OCI-M2 (cell line): ENCODE measurements around the gene DOCK2.

Experiments
- DNase-seq: peaks from one replicate; lab custom pipeline; 2025; ENCODE audit not compliant: unreplicated experiment; lab: John Stamatoyannopoulos, UW

The DOCK2 gene

GRCh38 chr5:169970911-169971765 lies 334.1 kb downstream of the DOCK2 start:
- no peak for DNase-seq

- DNase-seq: no peak
Measured at GRCh38 chr5:169971780-169972179, 334.7 kb downstream of the DOCK2 start.

- DNase-seq: no peak
Measured at GRCh38 chr5:169973056-169973455, 336.0 kb downstream of the DOCK2 start.

- DNase-seq: no peak
Measured at GRCh38 chr5:169974121-169974770, 337.2 kb downstream of the DOCK2 start.

- no peak for DNase-seq
Measured at GRCh38 chr5:169978714-169979113, 341.6 kb downstream of the DOCK2 start.

GRCh38 chr5:169979871-169980270 lies 342.8 kb downstream of the DOCK2 start:
- DNase-seq: no peak

GRCh38 chr5:169980418-169981053 lies 343.5 kb downstream of the DOCK2 start, which contains the start of gene INSYN2B:
INSYN2B (minus strand) TSS chr5:169980495; CDS start chr5:169883898, 96,597 bp downstream.
- DNase-seq: no peak

- DNase-seq: no peak
Measured at GRCh38 chr5:169988206-169988605, 351.1 kb downstream of the DOCK2 start.

GRCh38 chr5:169988947-169989346 lies 351.9 kb downstream of the DOCK2 start:
- no peak for DNase-seq

- no peak for DNase-seq
Measured at GRCh38 chr5:169989365-169989764, 352.3 kb downstream of the DOCK2 start.

GRCh38 chr5:169991115-169991869 lies 354.2 kb downstream of the DOCK2 start:
- DNase-seq: no peak

- DNase-seq: no peak
Measured at GRCh38 chr5:169992789-169993484, 355.9 kb downstream of the DOCK2 start.

- DNase-seq: no peak
Measured at GRCh38 chr5:169993485-169993790, 356.4 kb downstream of the DOCK2 start.

GRCh38 chr5:169997798-169998197 lies 360.7 kb downstream of the DOCK2 start:
- DNase-seq: no peak

GRCh38 chr5:169999621-170000020 lies 362.5 kb downstream of the DOCK2 start:
- DNase-seq: no peak

- no peak for DNase-seq
Measured at GRCh38 chr5:170000155-170000554, 363.1 kb downstream of the DOCK2 start.

GRCh38 chr5:170006021-170006420 lies 368.9 kb downstream of the DOCK2 start:
- DNase-seq: no peak

- DNase-seq: no peak
Measured at GRCh38 chr5:170008376-170008775, 371.3 kb downstream of the DOCK2 start.

- no peak for DNase-seq
Measured at GRCh38 chr5:170010595-170010994, 373.5 kb downstream of the DOCK2 start.

- no peak for DNase-seq
Measured at GRCh38 chr5:170011751-170012150, 374.7 kb downstream of the DOCK2 start.

- DNase-seq: no peak
Measured at GRCh38 chr5:170012622-170013021, 375.5 kb downstream of the DOCK2 start.
